ENCODE data around the gene NDUFA6. TPM values are rescaled to one million over a fixed set of nuclear protein-coding genes. Genes with fewer than 3 reads are reported as not detected.

Gene NDUFA6
- total RNA-seq, 1 donor from 2014 or later = 62.2 TPM

- Mint-ChIP-seq H3K4me1 (ENCODE audit: low read depth) (peaks cover 24% of the 10 kb centered on the region), H3K9me3 (ENCODE audit: low read depth) (peaks cover 3% of the 10 kb centered on the region), H3K27me3 (ENCODE audit: low read depth) (no peaks in the 10 kb centered on the region), H3K36me3 (ENCODE audit: low read depth) (peaks cover 25% of the 10 kb centered on the region), H3K4me3 (ENCODE audit: unreplicated experiment) (no peak overlapping the region), H3K27ac (ENCODE audit: unreplicated experiment) (no peak overlapping the region)
- no peak for TF ChIP-seq CTCF (IDR thresholded peaks at IDR 0.05)
- DNase-seq (ENCODE audit: low spot score) = no peak
Measured at GRCh38 chr22:42086051-42086450, 4.5 kb downstream of the NDUFA6 start.

GRCh38 chr22:42084874-42085273 lies 5.7 kb downstream of the NDUFA6 start:
- TF ChIP-seq CTCF (IDR thresholded peaks at IDR 0.05) = no peak
- peaks cover 29% of the 10 kb centered on the region for H3K4me1 Mint-ChIP-seq (ENCODE audit: low read depth)
- no peak for DNase-seq (ENCODE audit: low spot score)
- no peak overlapping the region for H3K27ac Mint-ChIP-seq (ENCODE audit: unreplicated experiment)
- H3K4me3 Mint-ChIP-seq (ENCODE audit: unreplicated experiment) = no peak overlapping the region
- H3K36me3 Mint-ChIP-seq (ENCODE audit: low read depth) = peaks cover 23% of the 10 kb centered on the region
- peaks cover 3% of the 10 kb centered on the region for H3K9me3 Mint-ChIP-seq (ENCODE audit: low read depth)
- H3K27me3 Mint-ChIP-seq (ENCODE audit: low read depth) = no peaks in the 10 kb centered on the region

- H3K27ac Mint-ChIP-seq (ENCODE audit: unreplicated experiment) = no peak overlapping the region
- H3K27me3 Mint-ChIP-seq (ENCODE audit: low read depth) = no peaks in the 10 kb centered on the region
- no peak overlapping the region for H3K4me3 Mint-ChIP-seq (ENCODE audit: unreplicated experiment)
- peaks cover 23% of the 10 kb centered on the region for H3K36me3 Mint-ChIP-seq (ENCODE audit: low read depth)
- H3K9me3 Mint-ChIP-seq (ENCODE audit: low read depth) = no peaks in the 10 kb centered on the region
- no peak for TF ChIP-seq CTCF (IDR thresholded peaks at IDR 0.05)
- peaks cover 23% of the 10 kb centered on the region for H3K4me1 Mint-ChIP-seq (ENCODE audit: low read depth)
- no peak for DNase-seq (ENCODE audit: low spot score)
Measured at GRCh38 chr22:42083119-42083518, 7.5 kb downstream of the NDUFA6 start.

GRCh38 chr22:42080287-42080686 lies 10.3 kb downstream of the NDUFA6 start:
- Mint-ChIP-seq H3K27me3 (ENCODE audit: low read depth) (no peaks in the 10 kb centered on the region), H3K4me1 (ENCODE audit: low read depth) (peaks cover 23% of the 10 kb centered on the region), H3K9me3 (ENCODE audit: low read depth) (no peaks in the 10 kb centered on the region), H3K36me3 (ENCODE audit: low read depth) (peaks cover 14% of the 10 kb centered on the region), H3K27ac (ENCODE audit: unreplicated experiment) (peak overlapping the region; percentile 97), H3K4me3 (ENCODE audit: unreplicated experiment) (peak overlapping the region; percentile 86)
- TF ChIP-seq CTCF (IDR thresholded peaks at IDR 0.05) = no peak
- DNase-seq (ENCODE audit: low spot score) = no peak

- Mint-ChIP-seq H3K4me1 (ENCODE audit: low read depth) (peaks cover 23% of the 10 kb centered on the region), H3K9me3 (ENCODE audit: low read depth) (no peaks in the 10 kb centered on the region), H3K27ac (ENCODE audit: unreplicated experiment) (peak within 1 kb of the TSS; percentile 97), H3K4me3 (ENCODE audit: unreplicated experiment) (peak within 1 kb of the TSS; percentile 86), H3K27me3 (ENCODE audit: low read depth) (no peaks in the 10 kb centered on the region), H3K36me3 (ENCODE audit: low read depth) (peaks cover 10% of the 10 kb centered on the region)
- DNase-seq (ENCODE audit: low spot score) = peak; percentile 100
- TF ChIP-seq CTCF (IDR thresholded peaks at IDR 0.05) = no peak
Measured at GRCh38 chr22:42079319-42080251, 11.0 kb downstream of the NDUFA6 start, which contains the start of gene SMDT1. SMDT1 (plus strand) TSS chr22:42079700; CDS start chr22:42079769, 69 bp downstream.
